Prostate gland (tissue), 2 donors: ENCODE measurements around the gene LATS2. TPM values are rescaled to one million over a fixed set of nuclear protein-coding genes. Genes with fewer than 3 reads are reported as not detected.

Source experiments
- DNase-seq: peaks from one replicate; pipeline ENCODE4 v3.0.0-alpha.2; 2019; ENCODE audit warnings: low spot score
- H3K27ac ChIP-seq, 2 donors: fragments of 200-600 bp; sonication (generic); 2 replicates each; pipeline ENCODE4 v1.5.1; 2017 to 2019
- H3K27me3 ChIP-seq: fragments of 200-600 bp; sonication (generic); replicated peaks from 2 replicates; pipeline ENCODE4 v1.5.1; 2019; ENCODE audit not compliant: insufficient read depth
- H3K36me3 ChIP-seq, 2 donors: fragments of 200-600 bp; sonication (generic); 1 replicate in 1 of 2; 2 replicates in 1 of 2; pipeline versions ENCODE4 v1.5.1 to v1.8.1; 2017 to 2019
- H3K4me1 ChIP-seq: fragments of 200-600 bp; sonication (generic); replicated peaks from 2 replicates; pipeline ENCODE4 v1.5.1; 2019
- H3K4me3 ChIP-seq, 2 donors: fragments of 200-600 bp; sonication (generic); 2 replicates each; pipeline ENCODE4 v1.5.1; 2017 to 2019
- H3K9me3 ChIP-seq: fragments of 200-600 bp; sonication (generic); 2 replicates; pipeline ENCODE4 v1.5.1; 2017
- POLR2A ChIP-seq: fragments of 450-650 bp; IDR thresholded peaks from one replicate; pipeline ENCODE4 v1.6.1; 2016; ENCODE audit warnings: antibody characterized with exemption, mild to moderate bottlenecking
- POLR2AphosphoS5 ChIP-seq: sonication (generic); formaldehyde crosslinking; IDR thresholded peaks from one replicate; pipeline ENCODE4 v1.6.1; 2017; ENCODE audit warnings: antibody characterized with exemption
- WGBS: methylation state at CpG from one replicate; pipeline ENCODE4 v1.1.5; 2018; 5-methylcytosine and 5-hydroxymethylcytosine counted together
- intact Hi-C: fragments of 100-400 bp; cut with DNase I; formaldehyde crosslinking; loops from one replicate; pipeline ENCODE4 v1.14.2; 2022
- total RNA-seq, 2 donors: library from RNA; depleted of rRNA; stranded (reverse); fragments of >200 nt; gene quantifications; one replicate each; pipeline ENCODE4 v1.1.0, GENCODE V29; 2016
- TF ChIP-seq, protein P1 (sequence below), 4 experiments: fragments of 200-600 bp in 2 of 4; fragments of 450-650 bp in 2 of 4; sonication (generic) in 2 of 4; IDR thresholded peaks; 1 replicate in 3 of 4; 2 replicates in 1 of 4; pipeline ENCODE4 v1.5.1; 2016 to 2019; ENCODE audit warnings: antibody characterized with exemption in 4 of 4, mild to moderate bottlenecking in 2 of 4, moderate library complexity in 2 of 4

LATS2 gene
- total RNA-seq, 2 donors from 2014 or later, result 22.0 to 27.4 TPM

DNA sequence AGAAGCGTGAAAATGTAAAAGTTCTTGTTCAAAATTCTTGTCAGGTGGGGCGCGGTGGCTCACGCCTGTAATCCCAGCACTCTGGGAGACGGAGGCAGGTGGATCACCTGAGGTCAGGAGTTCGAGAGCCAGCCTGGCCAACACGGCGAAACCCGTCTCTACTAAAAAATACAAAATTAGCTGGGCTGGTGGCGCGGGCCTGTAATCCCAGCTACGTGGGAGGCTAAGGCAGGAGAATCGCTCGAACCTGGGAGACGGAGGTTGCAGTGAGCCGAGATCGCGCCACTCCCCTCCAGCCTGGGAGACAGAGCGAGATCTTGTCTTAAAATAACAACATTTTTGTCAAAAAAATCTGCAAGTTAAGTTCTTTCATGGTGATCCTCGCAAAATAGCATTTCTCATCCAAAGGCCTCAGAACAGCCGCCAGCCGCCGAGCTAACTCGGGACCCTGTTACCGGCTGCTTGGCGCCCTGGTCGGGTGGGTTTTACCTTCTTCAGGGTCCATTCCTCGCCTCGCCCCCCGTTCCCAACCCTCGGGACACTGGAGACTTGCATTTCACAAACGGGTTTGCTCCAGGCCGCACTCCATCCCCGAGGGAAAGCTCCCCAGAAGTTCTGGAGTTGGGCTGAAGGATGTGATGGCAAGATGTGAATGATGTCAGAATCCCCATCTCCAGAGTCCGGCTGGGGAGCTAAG, 1.6 kb downstream of the LATS2 start:
- TF ChIP-seq POLR2AphosphoS5, result no peak
- TF ChIP-seq POLR2A, result no peak
- TF ChIP-seq, protein P1, sequence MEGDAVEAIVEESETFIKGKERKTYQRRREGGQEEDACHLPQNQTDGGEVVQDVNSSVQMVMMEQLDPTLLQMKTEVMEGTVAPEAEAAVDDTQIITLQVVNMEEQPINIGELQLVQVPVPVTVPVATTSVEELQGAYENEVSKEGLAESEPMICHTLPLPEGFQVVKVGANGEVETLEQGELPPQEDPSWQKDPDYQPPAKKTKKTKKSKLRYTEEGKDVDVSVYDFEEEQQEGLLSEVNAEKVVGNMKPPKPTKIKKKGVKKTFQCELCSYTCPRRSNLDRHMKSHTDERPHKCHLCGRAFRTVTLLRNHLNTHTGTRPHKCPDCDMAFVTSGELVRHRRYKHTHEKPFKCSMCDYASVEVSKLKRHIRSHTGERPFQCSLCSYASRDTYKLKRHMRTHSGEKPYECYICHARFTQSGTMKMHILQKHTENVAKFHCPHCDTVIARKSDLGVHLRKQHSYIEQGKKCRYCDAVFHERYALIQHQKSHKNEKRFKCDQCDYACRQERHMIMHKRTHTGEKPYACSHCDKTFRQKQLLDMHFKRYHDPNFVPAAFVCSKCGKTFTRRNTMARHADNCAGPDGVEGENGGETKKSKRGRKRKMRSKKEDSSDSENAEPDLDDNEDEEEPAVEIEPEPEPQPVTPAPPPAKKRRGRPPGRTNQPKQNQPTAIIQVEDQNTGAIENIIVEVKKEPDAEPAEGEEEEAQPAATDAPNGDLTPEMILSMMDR (IDR thresholded peaks at IDR 0.05), result no peak
- H3K4me3 ChIP-seq, result peak overlapping the region; percentile 88 to 99
- intact Hi-C loops, result loop anchor here (5.0 to 10.0 kb wide), 2 partner anchors 117 to 935 kb away; no protein-coding TSS in a partner anchor
- WGBS, result 70% methylated on average over 35 of the region's 35 CpGs
- no peaks in the 10 kb centered on the region for H3K9me3 ChIP-seq
- DNase-seq, result no peak
- H3K4me1 ChIP-seq, result no peaks in the 10 kb centered on the region
- H3K27me3 ChIP-seq, result no peaks in the 10 kb centered on the region
- no peaks in the 10 kb centered on the region for H3K36me3 ChIP-seq
- peak overlapping the region; percentile 99 to 100 for H3K27ac ChIP-seq

DNA sequence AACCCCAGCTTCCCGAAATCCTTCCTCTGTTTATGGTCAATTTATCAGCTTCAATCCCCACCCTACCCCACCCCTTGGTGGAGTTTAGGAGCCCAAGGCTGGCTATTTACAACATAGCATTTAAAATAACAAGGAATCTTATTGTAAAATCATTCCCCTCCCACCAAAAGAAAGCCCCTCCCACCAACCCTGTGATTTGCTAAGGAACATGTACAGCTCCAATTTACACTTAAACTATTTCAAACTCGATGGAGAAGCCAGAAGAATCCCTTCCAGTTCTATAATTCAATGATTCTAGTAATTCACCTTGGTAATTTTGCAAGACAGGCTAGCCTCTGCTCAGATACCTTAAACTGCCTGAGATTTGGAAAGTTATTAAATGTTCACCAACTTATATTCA, 3.0 kb downstream of the LATS2 start:
- Histone ChIP-seq H3K9me3 (no peaks in the 10 kb centered on the region), H3K4me3 (no peak overlapping the region), H3K36me3 (no peaks in the 10 kb centered on the region), H3K27me3 (no peaks in the 10 kb centered on the region), H3K4me1 (no peaks in the 10 kb centered on the region), H3K27ac (no peak overlapping the region)
- no peak for TF ChIP-seq POLR2AphosphoS5
- TF ChIP-seq, protein P1 (IDR thresholded peaks at IDR 0.05), result no peak
- TF ChIP-seq POLR2A, result no peak
- no peak for DNase-seq
- 37% methylated on average over 2 of the region's 2 CpGs for WGBS
- intact Hi-C loops, result loop anchor here (10.0 kb wide), 1 partner anchor 934 kb away; no protein-coding TSS in a partner anchor

DNA sequence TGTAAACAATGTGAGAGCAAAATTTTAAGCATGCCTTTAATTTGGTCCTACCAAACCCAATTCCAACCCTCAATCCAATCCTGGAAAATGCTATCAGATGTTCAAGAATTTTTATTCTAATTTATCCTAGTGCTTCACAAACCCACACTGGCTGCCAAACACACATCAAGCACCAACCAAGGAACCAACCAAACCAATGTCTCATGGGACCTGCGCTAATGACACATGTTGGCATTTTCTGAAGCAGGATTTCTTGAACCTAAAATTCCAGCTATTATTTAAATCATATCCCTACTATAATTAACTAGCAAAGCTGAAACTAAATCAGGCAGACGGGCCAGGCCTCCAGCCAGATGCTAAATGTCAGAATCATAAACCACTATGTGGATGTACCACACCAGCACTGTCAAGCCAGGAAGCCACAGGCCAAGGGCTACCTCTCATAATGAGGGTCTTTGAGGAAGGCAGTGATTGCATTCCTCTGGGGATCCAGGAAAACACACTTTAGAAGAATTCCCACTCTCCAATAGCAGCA, 5.8 kb downstream of the LATS2 start:
- WGBS, result 37% methylated on average over 2 of the region's 2 CpGs
- TF ChIP-seq, protein P1 (IDR thresholded peaks at IDR 0.05), result no peak
- TF ChIP-seq POLR2AphosphoS5 (no peak), POLR2A (no peak)
- Histone ChIP-seq H3K27me3 (no peaks in the 10 kb centered on the region), H3K27ac (no peak overlapping the region), H3K36me3 (no peaks in the 10 kb centered on the region), H3K4me3 (no peak overlapping the region), H3K4me1 (no peaks in the 10 kb centered on the region), H3K9me3 (no peaks in the 10 kb centered on the region)
- intact Hi-C loops, result loop anchor here (10.0 kb wide), 1 partner anchor 931 kb away; no protein-coding TSS in a partner anchor
- DNase-seq, result no peak

GRCh38 chr13:21055016-21055415, 6.4 kb downstream of the LATS2 start:
- H3K36me3 ChIP-seq, result no peaks in the 10 kb centered on the region
- no peak overlapping the region for H3K27ac ChIP-seq
- intact Hi-C loops, result loop anchor here (10.0 kb wide), 1 partner anchor 930 kb away; no protein-coding TSS in a partner anchor
- H3K9me3 ChIP-seq, result no peaks in the 10 kb centered on the region
- TF ChIP-seq POLR2AphosphoS5 (no peak), POLR2A (no peak)
- TF ChIP-seq, protein P1 (IDR thresholded peaks at IDR 0.05), result no peak
- WGBS, result 16% methylated on average over 2 of the region's 2 CpGs
- H3K4me3 ChIP-seq, result no peak overlapping the region
- no peaks in the 10 kb centered on the region for H3K27me3 ChIP-seq
- no peaks in the 10 kb centered on the region for H3K4me1 ChIP-seq
- no peak for DNase-seq
